Peyer's patch (tissue), 4 donors: ENCODE measurements around the gene CATSPERD.

Source experiments
- CTCF ChIP-seq, 6 experiments: fragments of 450-650 bp in 4 of 6; fragments of 200-600 bp in 2 of 6; sonication (generic) in 1 of 6; IDR thresholded peaks; one replicate each; pipeline ENCODE4 v1.5.1; 2017 to 2019; ENCODE audit warnings: antibody characterized with exemption in 6 of 6, mild to moderate bottlenecking in 3 of 6, moderate library complexity in 1 of 6
- POLR2A ChIP-seq, 2 donors: fragments of 450-650 bp; IDR thresholded peaks; one replicate each; pipeline ENCODE4 v1.5.1; 2017; ENCODE audit warnings: antibody characterized with exemption in 2 of 2, mild to moderate bottlenecking in 2 of 2, moderate library complexity in 2 of 2

DNA sequence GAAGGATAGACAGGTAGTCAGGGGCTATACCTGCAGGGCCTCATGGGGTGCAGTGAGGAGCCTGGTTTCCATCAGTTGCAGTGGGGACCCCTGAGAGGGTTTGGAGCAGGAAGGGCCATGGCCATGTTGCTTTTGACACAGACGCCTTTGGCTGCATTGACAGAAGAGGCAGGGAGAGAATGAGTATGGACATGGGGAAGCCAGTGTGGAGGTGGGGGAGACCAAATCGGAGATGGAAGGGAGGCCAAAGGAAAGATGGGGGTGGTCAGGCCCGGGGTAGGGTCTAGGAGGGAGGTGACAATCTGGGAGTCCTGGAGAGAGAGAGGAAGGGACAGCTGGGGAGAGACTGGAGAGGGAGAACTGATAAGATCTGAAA, 38.3 kb upstream of the CATSPERD start:
- TF ChIP-seq CTCF (IDR thresholded peaks at IDR 0.05) = no peak
- TF ChIP-seq POLR2A (IDR thresholded peaks at IDR 0.05) = no peak
